ENCODE results near the gene MRPL54. TPM values are rescaled to one million over a fixed set of nuclear protein-coding genes. Genes with fewer than 3 reads are reported as not detected.
"Not testable (repeated sequence)": the region's sequence is repeated elsewhere in the genome, so short reads cannot be mapped to it uniquely, and the experiment has no call there.

Gene MRPL54
- total and polyA plus RNA-seq, 5 donors = 62.9 to 129 (median 73.7) TPM

- no peak for DNase-seq
- intact Hi-C loops (cut with DNase I) = no loop called here
- Histone ChIP-seq H3K4me1 (ENCODE audit: control insufficient read depth, insufficient read depth, low read length) (no peaks in the 10 kb centered on the region), H3K9me3 (ENCODE audit: control insufficient read depth, low read length) (no peaks in the 10 kb centered on the region), H3K27ac (ENCODE audit: low read length) (no peak overlapping the region), H3K27me3 (ENCODE audit: control insufficient read depth, insufficient read depth) (no peaks in the 10 kb centered on the region), H3K4me3 (ENCODE audit: low read length) (no peak overlapping the region)
- WGBS = 94% methylated on average over 2 of the region's 2 CpGs
- no peak for ATAC-seq
Observed at GRCh38 chr19:3743486-3743885, 19.0 kb upstream of the MRPL54 start.

DNA sequence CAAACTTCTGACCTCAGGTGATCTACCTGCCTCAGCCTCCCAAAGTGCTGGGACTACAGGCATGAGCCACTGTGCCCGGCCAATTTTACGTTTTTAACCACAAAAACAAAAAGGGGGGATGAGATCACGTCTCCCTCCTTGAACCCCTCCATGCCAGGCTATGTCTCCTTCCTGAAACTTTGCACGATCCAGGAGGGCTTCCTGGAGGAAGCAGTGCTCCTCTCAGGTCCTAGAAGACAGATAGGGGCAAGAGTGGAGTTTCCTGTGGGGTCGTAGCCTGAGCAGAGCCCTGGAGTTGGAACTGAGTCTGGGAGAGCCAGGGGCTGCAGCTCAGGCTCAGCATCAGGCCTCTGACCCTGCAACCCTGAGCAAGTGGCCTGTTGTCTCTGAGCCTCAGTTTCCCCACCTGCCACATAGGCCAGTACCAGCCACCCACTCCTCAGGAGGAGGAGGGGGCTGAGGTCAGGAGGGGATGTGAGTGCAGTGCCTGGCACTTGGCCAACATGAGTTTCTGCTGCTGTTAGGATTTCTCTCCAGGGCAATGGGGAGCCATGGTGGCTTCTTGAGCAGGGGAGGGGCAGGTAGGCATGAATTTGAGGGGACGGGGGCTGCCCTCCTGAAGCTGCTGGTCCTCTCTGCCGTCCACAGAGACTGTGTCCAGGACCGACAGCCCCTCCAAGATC lies 17.0 kb upstream of the MRPL54 start:
- Histone ChIP-seq H3K27ac (ENCODE audit: low read length) (no peak overlapping the region), H3K4me3 (ENCODE audit: low read length) (no peak overlapping the region), H3K9me3 (ENCODE audit: control insufficient read depth, low read length) (no peaks in the 10 kb centered on the region), H3K4me1 (ENCODE audit: control insufficient read depth, insufficient read depth, low read length) (no peaks in the 10 kb centered on the region), H3K27me3 (ENCODE audit: control insufficient read depth, insufficient read depth) (no peaks in the 10 kb centered on the region)
- ATAC-seq = no peak
- DNase-seq = peak in 1 of 3 donors; percentile 6
- intact Hi-C loops (cut with DNase I) = no loop called here
- 57% methylated on average over 8 of the region's 8 CpGs for WGBS

DNA sequence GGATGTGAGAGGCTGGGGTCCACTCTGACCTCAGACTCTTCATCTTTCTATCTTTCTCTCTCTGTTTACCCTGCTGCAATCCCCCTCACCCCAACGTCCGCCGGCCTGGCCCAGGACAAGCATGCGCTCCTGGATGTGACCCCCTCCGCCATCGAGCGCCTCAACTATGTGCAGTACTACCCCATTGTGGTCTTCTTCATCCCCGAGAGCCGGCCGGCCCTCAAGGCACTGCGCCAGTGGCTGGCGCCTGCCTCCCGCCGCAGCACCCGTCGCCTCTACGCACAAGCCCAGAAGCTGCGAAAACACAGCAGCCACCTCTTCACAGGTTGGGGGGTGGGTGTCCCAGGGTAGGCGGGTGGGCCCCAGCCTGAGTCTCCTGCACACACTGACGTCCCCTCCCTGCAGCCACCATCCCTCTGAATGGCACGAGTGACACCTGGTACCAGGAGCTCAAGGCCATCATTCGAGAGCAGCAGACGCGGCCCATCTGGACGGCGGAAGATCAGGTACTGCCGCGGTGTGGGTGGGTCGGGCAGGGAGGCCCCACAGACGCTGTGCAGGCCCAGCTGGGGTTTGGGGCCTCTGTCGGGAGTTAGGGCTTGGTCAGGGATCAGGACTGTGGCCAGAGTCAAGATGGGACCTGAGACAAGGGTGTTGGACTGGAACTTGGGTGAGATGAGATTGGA lies 16.0 kb upstream of the MRPL54 start:
- ATAC-seq (no peak), DNase-seq (peak in 1 of 3 donors; percentile 53)
- no peak overlapping the region for H3K4me3 ChIP-seq (ENCODE audit: low read length)
- no peaks in the 10 kb centered on the region for H3K4me1 ChIP-seq (ENCODE audit: control insufficient read depth, insufficient read depth, low read length)
- 69% methylated on average over 31 of the region's 31 CpGs for WGBS
- H3K27ac ChIP-seq (ENCODE audit: low read length) = no peak overlapping the region
- H3K9me3 ChIP-seq (ENCODE audit: control insufficient read depth, low read length) = no peaks in the 10 kb centered on the region
- no peaks in the 10 kb centered on the region for H3K27me3 ChIP-seq (ENCODE audit: control insufficient read depth, insufficient read depth)
- intact Hi-C loops (cut with DNase I) = no loop called here

- peak in 1 of 3 donors; percentile 29 for DNase-seq
- intact Hi-C loops (cut with DNase I) = no loop called here
- H3K9me3 ChIP-seq (ENCODE audit: control insufficient read depth, low read length) = no peaks in the 10 kb centered on the region
- H3K4me3 ChIP-seq (ENCODE audit: low read length) = no peak overlapping the region
- 79% methylated on average over 8 of the region's 8 CpGs for WGBS
- H3K4me1 ChIP-seq (ENCODE audit: control insufficient read depth, insufficient read depth, low read length) = no peaks in the 10 kb centered on the region
- no peak for ATAC-seq
- H3K27me3 ChIP-seq (ENCODE audit: control insufficient read depth, insufficient read depth) = no peaks in the 10 kb centered on the region
- no peak overlapping the region for H3K27ac ChIP-seq (ENCODE audit: low read length)
Observed at GRCh38 chr19:3748965-3749364, 13.5 kb upstream of the MRPL54 start.

DNA sequence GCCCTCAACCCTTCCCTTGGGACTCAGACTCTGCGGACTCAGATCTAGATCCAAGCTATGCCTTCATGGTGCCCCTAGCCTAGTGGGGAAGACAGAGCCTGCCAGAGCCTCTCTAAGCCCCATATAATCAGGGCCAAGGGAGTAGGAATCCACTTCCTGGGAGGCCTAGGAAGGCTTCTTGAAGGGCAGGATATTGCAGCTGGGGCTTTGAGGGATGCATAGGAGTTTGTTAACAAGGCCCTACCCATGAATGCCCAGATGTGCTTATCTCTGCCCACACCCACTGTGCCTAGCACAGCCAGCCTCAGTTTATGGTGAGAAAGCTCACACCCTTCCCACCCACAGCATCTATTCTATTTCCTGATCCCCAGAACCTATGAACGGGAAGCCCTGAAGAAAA lies 12.3 kb upstream of the MRPL54 start:
- H3K4me1 ChIP-seq (ENCODE audit: control insufficient read depth, insufficient read depth, low read length) = no peaks in the 10 kb centered on the region
- no peak overlapping the region for H3K4me3 ChIP-seq (ENCODE audit: low read length)
- no peak overlapping the region for H3K27ac ChIP-seq (ENCODE audit: low read length)
- DNase-seq (no peak), ATAC-seq (no peak)
- WGBS = 96% methylated on average over 2 of the region's 2 CpGs
- intact Hi-C loops (cut with DNase I) = no loop called here
- no peaks in the 10 kb centered on the region for H3K27me3 ChIP-seq (ENCODE audit: control insufficient read depth, insufficient read depth)
- no peaks in the 10 kb centered on the region for H3K9me3 ChIP-seq (ENCODE audit: control insufficient read depth, low read length)

DNA sequence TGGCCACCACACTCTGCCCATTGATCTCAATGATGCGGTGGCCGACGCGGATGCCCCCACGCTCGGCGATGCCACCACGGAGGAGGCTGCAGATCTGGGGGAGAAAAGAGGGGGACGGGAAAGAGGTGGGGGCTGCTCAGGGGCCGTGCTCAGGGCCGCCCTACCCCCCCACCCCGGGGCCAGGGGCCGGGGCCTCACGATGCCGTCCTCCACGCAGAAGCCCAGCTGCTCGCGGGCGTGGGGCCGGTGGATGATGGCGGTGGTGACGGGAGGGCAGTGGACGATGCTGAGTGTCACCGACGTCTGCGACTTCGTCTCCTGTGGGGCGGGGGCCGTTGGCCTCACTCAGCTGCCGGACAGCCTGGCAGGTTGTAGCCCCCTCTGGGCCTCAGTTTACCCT lies 11.2 kb upstream of the MRPL54 start:
- Histone ChIP-seq H3K9me3 (ENCODE audit: control insufficient read depth, low read length) (no peaks in the 10 kb centered on the region), H3K4me1 (ENCODE audit: control insufficient read depth, insufficient read depth, low read length) (no peaks in the 10 kb centered on the region), H3K4me3 (ENCODE audit: low read length) (no peak overlapping the region), H3K27me3 (ENCODE audit: control insufficient read depth, insufficient read depth) (no peaks in the 10 kb centered on the region), H3K27ac (ENCODE audit: low read length) (no peak overlapping the region)
- 90% methylated on average over 30 of the region's 30 CpGs for WGBS
- ATAC-seq = no peak
- intact Hi-C loops (cut with DNase I) = no loop called here
- DNase-seq = peak in 1 of 3 donors; percentile 56

- Histone ChIP-seq H3K9me3 (ENCODE audit: control insufficient read depth, low read length) (no peaks in the 10 kb centered on the region), H3K4me3 (ENCODE audit: low read length) (no peak overlapping the region), H3K27ac (ENCODE audit: low read length) (no peak overlapping the region), H3K4me1 (ENCODE audit: control insufficient read depth, insufficient read depth, low read length) (no peaks in the 10 kb centered on the region), H3K27me3 (ENCODE audit: control insufficient read depth, insufficient read depth) (no peaks in the 10 kb centered on the region)
- WGBS = 81% methylated on average over 25 of the region's 25 CpGs
- intact Hi-C loops (cut with DNase I) = no loop called here
- ATAC-seq = no peak
- peak in 1 of 3 donors; percentile 62 for DNase-seq
Observed at GRCh38 chr19:3752492-3752891, 10.0 kb upstream of the MRPL54 start.

GRCh38 chr19:3753631-3754410 lies 8.7 kb upstream of the MRPL54 start:
- no peaks in the 10 kb centered on the region for H3K4me1 ChIP-seq (ENCODE audit: control insufficient read depth, insufficient read depth, low read length)
- no peaks in the 10 kb centered on the region for H3K9me3 ChIP-seq (ENCODE audit: control insufficient read depth, low read length)
- intact Hi-C loops (cut with DNase I) = no loop called here
- no peaks in the 10 kb centered on the region for H3K27me3 ChIP-seq (ENCODE audit: control insufficient read depth, insufficient read depth)
- DNase-seq = peak in 1 of 3 donors; percentile 60
- 95% methylated on average over 51 of the region's 51 CpGs for WGBS
- no peak overlapping the region for H3K27ac ChIP-seq (ENCODE audit: low read length)
- no peak overlapping the region for H3K4me3 ChIP-seq (ENCODE audit: low read length)
- ATAC-seq = peak in 1 of 2 donors; percentile 14

DNA sequence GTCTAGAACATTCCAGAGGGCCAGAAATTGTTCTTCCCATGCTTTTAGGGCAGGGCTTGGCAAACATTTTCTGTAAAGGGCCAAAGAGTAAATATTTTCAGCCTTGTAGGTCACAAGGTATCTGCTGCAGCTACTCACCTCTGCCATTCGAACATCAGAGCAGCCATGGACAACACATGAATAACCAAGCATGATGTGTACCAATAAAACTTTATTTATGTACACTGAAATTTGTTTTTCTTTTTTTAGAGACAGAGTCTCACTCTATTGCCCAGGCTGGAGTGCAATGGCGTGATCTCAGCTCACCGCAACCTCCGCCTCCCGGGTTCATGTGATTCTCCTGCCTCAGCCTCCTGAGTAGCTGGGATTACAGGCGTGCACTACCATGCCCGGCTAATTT lies 4.8 kb upstream of the MRPL54 start:
- WGBS = 95% methylated on average over 7 of the region's 7 CpGs
- H3K4me3 ChIP-seq (ENCODE audit: low read length); H3K4me1 ChIP-seq (ENCODE audit: control insufficient read depth, insufficient read depth, low read length); H3K9me3 ChIP-seq (ENCODE audit: control insufficient read depth, low read length); ATAC-seq; H3K27ac ChIP-seq (ENCODE audit: low read length); intact Hi-C loops (cut with DNase I); H3K27me3 ChIP-seq (ENCODE audit: control insufficient read depth, insufficient read depth): not testable (repeated sequence)
- peak in 1 of 3 donors; percentile 9 for DNase-seq

DNA sequence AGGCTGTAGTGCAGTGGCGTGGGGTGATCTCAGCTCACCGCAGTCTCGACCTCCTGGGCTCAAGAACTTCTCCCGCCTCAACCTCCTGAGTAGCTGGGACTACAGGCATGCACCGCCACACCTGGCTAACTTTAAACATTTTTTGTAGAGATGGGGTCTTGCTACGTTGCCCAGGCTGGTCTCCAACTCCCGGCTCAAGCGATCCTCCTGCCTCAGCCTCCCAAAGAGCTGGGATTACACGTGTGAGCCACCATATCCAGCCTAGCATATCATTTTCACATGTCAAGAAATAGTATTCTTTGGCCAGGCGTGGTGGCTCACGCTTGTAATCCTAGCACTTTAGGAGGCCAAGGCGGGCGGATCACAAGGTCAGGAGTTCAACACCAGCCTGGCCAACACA lies 4.2 kb upstream of the MRPL54 start:
- over 99% methylated on average over 13 of the region's 13 CpGs for WGBS
- H3K4me1 ChIP-seq (ENCODE audit: control insufficient read depth, insufficient read depth, low read length); H3K9me3 ChIP-seq (ENCODE audit: control insufficient read depth, low read length); H3K27ac ChIP-seq (ENCODE audit: low read length); H3K4me3 ChIP-seq (ENCODE audit: low read length); intact Hi-C loops (cut with DNase I); H3K27me3 ChIP-seq (ENCODE audit: control insufficient read depth, insufficient read depth); ATAC-seq: not testable (repeated sequence)
- DNase-seq = peak in 2 of 3 donors; percentile 9 to 12

Measured in right cardiac atrium (tissue), 5 donors.